HG03520 (cell line): ENCODE data around the gene IL18R1.

Source experiments
- ATAC-seq: cut with Tn5 transposase; IDR thresholded peaks from one replicate; pipeline ENCODE4 v1.9.1; 2021; ENCODE audit warnings: mild to moderate bottlenecking, moderate library complexity; ENCODE audit not compliant: unreplicated experiment

IL18R1 gene

DNA sequence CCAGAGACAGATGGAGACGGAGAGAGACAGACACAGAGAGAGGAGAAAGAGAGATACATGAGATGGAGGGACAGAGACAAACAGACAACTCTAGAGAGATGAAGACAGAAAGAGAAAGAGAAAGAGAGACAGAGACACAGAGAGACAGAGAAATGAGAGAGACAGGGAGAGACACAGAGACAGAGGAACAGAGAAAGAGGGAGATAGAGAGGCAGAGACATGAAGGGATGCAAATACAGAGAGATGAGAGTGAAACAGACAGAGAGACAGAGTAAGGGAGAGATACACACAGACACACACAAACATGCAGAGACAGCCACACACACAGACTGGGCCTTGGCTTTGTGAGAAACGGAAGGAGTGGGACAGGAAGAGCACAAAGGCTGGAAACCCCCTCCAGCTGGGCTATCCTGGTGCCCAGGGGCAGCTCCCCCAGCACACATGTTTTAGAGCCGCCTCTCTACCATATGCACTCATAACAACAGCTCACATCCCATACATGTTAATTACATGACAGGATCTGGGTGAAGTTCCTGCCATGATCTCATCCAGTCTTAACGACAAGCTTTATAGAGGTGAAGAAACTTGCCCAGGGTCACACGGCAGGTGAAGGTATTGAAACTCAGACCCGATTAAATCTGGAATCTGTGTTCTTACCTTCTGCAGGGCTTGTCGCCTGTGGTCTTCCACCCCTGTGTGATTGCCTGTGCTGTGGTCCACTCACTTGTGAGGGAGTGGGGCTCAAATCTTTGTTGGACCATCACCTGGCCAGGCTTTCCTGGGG is 32.4 kb downstream of the IL18R1 start:
- ATAC-seq, result peak; percentile 59

DNA sequence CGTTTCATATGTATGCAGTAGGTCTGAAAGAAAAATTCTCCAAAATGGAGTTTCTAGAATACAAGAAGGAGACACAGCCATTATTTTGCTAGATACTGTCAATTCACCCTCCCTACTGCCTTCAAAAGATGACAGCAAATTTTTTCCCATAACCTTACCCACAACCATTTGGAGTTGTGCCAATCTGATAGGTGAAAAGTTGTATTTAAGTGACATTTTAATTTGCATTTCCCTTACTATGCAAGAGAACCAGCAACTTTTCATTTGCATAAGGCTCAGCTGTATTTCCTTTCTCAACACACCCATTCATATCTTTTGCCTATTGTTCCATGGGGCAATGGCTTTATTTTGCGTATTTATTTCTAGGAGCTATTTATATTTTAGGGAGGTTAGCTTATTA is 36.0 kb downstream of the IL18R1 start:
- no peak for ATAC-seq

DNA sequence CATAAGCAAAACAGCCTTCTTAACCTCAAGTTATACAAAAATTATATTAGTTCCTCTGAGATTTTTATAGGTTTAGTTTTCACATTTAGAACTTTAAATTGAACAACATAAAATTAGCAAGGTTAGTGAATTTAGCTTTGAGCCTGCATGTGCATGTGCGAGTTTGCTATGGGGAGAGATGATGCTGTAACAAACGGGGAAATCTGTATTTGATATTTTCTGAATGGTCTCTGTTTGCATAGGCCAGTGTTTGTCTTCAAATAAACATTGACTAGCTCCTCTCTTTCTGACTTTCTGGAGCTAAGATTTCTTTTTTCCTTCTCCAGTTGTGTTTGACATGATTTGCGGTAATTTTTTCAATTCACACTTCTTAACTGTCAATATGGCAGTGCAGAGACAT is 36.5 kb downstream of the IL18R1 start:
- ATAC-seq, result no peak

DNA sequence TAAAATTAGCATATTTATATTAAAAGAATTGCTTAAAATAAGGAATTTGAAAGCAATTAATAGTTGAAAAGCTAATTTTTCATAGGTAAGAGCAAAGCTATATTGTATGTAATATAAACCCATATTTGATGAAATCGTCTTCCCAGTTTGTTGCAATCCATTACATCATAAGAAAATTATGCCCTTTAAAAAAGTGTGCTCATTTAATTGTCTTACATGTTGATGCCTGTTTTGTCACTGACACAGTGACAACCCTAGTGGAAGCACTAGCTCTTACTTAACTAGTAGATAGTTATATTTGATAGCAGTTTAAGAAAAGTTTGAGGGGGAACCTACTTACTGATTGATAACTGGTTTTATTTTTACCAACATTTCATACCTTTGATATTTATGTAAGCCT is 37.3 kb downstream of the IL18R1 start:
- ATAC-seq, result no peak

- ATAC-seq, result no peak
Measured at GRCh38 chr2:102396012-102396411, 40.4 kb downstream of the IL18R1 start.

GRCh38 chr2:102397209-102397608 is 41.6 kb downstream of the IL18R1 start:
- no peak for ATAC-seq

GRCh38 chr2:102399499-102400141 is 44.0 kb downstream of the IL18R1 start:
- ATAC-seq, result no peak

- no peak for ATAC-seq
Measured at GRCh38 chr2:102401456-102401855, 45.9 kb downstream of the IL18R1 start.

DNA sequence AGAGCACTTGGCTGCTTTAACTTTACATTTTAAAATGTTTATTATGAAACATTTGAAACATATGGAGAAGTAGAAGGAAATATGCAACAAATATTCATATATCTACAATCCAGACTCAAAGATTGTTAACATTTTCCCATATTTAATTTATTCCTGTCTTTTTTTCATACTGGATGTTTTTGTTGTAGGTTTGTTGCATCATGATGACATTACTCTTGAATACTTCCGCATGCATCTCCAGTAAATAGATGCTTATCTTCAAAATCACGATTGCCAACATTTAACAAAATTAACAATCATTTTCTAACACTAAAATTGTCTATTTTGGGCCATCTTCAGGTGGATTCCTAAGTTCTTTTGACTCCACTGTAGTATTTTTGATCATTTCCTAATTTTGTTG is 46.3 kb downstream of the IL18R1 start:
- ATAC-seq, result no peak

- ATAC-seq, result no peak
Measured at GRCh38 chr2:102410952-102411351, 55.4 kb downstream of the IL18R1 start.

- ATAC-seq, result no peak
Measured at GRCh38 chr2:102412199-102412598, 56.6 kb downstream of the IL18R1 start.

DNA sequence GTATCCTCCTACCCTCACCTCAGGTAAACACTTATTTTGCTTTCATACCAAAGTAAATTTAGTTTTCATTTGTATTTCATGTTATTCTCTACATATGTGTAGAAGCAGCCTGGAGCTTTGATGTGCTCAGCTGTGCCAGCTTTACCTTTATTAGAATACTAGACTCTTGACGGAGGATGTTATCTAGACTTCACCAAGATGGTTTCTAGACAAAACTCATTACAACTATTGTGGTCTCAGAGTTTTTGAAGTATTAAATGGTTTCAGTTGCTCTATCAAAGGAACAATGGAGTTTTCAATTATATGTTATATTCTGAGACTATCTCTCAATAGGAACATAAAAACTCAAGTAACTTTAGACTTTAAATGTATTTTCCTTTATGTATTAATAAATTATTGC is 62.4 kb downstream of the IL18R1 start:
- ATAC-seq, result peak; percentile 55

DNA sequence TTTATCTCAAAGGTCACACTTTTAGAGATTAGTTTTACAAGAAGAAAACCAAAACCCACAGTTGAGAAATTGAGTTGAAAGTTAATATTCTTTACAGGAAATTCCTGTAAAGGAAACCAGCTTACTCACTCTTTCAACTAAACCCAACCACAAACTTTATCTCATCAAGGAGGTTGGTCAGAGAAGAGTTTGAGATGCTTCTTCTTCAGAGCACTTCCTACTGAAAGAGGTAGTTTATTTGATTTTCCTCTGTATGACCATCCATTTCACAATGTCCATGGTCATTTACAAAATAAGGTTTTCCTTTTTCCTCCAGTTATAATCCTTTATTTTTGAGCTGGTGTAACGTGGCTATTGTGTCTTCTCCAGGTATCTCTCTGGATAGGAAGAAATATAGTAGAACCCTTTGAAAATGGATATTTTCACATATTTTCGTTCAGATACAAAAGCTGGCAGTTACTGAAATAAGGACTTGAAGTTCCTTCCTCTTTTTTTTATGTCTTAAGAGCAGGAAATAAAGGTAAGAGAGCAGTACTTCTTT is 62.9 kb downstream of the IL18R1 start:
- peak; percentile 85 for ATAC-seq

DNA sequence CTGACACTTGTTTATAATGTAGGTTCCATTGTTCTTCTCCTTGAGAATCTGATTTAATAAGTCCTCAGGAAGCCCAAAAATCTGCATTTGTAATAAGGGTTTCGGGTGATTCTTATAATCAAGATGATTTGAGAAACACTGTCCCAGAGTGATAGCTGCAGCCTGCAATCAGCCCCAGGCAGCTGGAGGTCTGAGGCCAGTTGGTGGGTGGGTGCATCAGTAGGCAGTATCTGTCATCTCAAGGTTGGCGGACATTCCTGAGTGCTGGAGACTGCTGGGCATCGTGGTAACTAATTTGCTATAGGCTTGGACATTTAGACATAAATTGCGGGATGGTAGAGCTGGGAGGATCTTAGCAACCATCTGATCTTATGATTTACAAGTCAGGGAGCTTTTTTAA is 64.7 kb downstream of the IL18R1 start:
- no peak for ATAC-seq

- no peak for ATAC-seq
Measured at GRCh38 chr2:102421890-102422759, 66.5 kb downstream of the IL18R1 start.

GRCh38 chr2:102422910-102423309 is 67.3 kb downstream of the IL18R1 start, which contains the start of gene IL18RAP:
Gene IL18RAP, plus strand, starts transcription at chr2:102423160. Its CDS starts 118 bp downstream, at chr2:102423278.
- ATAC-seq, result no peak

DNA sequence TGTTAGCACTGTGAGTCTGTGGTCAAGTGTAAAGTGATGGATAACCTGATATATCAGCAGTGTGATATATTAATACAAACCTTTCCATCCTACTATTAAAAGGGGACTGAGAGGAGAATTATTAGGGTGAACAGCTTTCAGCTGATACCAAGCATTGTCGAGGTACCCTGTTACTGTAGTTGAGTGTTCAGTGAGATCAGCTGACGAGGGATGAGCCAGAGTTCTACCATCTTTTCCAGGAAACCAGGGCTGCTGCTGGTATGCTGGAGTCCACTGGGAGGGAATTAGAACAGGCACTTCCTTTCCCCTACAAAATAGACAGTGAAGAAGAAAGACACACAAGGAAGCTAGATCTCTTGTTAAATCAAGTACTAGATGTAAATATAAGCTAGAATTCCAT is 67.8 kb downstream of the IL18R1 start:
- ATAC-seq, result no peak

- ATAC-seq, result peak; percentile 90
Measured at GRCh38 chr2:102424754-102425153, 69.2 kb downstream of the IL18R1 start.

GRCh38 chr2:102425441-102426132 is 70.0 kb downstream of the IL18R1 start:
- ATAC-seq, result no peak

DNA sequence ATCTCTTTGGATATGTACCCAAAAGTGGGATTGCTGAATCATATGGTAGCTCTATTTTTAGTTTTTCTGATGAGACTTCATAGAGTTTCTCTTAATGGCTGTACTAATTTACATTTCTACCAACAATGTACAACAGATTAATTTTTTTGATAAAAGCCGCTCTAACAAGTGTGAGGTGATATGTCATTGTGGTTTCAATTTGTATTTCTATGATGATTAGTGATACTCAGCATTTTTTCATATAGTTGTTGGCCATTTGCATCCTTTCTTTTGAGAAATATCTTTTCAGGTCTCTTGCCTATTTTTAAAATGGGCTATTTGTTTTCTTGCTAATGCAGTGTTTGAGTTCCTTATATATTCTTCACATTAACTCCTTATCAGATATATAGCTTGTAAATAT is 71.7 kb downstream of the IL18R1 start:
- ATAC-seq, result no peak

DNA sequence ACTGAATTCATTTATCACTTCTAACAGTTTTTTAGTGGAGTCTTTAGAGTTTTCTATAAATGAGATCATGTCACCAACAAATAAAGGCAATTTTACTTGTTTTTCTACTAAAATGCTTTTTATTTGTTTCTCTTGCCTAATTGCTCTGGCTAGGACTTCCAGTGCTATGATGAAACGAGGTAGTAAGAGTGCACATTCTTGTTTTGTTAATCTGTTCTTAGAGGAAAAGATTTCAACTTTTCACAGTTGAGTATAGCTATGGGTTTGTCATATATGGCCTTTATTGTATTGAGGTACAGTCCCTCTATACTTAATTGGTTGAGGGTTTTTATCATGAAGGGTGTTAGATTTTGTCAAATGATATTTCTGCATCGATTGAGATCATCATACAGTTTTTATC is 73.0 kb downstream of the IL18R1 start:
- no peak for ATAC-seq
